ENCODE measurements around the gene SLC22A24.
"Not testable (repeated sequence)": the region's sequence is repeated elsewhere in the genome, so short reads cannot be mapped to it uniquely, and the experiment has no call there.

The SLC22A24 gene, protein sequence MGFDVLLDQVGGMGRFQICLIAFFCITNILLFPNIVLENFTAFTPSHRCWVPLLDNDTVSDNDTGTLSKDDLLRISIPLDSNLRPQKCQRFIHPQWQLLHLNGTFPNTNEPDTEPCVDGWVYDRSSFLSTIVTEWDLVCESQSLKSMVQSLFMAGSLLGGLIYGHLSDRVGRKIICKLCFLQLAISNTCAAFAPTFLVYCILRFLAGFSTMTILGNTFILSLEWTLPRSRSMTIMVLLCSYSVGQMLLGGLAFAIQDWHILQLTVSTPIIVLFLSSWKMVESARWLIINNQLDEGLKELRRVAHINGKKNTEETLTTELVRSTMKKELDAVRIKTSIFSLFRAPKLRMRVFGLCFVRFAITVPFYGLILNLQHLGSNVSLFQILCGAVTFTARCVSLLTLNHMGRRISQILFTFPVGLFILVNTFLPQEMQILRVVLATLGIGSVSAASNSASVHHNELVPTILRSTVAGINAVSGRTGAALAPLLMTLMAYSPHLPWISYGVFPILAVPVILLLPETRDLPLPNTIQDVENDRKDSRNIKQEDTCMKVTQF
- long read RNA-seq, donor 1: 0 reads
- long read RNA-seq, donor 2: 0 reads
- long read RNA-seq, donor 3: 0 reads
- long read RNA-seq, donor 4: 0 reads
- long read RNA-seq, donor 5: 0 reads
- long read RNA-seq, donor 6: 0 reads
- long read RNA-seq, donor 7: 0 reads
- long read RNA-seq, donor 8: 0 reads

DNA sequence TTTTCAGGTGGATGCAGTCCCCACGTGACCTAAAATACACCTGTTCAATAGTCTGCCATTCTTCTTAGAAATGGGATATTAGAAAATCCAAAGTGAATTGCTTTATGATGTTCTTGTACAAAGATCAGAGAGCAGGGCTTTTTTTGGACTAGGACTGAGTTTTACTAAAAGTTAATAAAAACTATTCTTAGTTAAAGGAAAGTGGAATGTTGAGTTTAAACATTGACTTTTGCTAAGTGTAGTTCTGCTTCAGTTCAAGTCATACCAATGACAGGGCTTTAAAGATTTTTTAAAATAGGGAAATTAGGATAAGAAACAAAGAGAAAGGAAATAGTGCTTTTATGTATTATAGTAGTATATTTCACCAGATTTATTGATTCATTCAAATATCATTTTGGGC is at the start of gene SLC22A24:
Gene SLC22A24, minus strand, starts transcription at position 101 of the 400 bp plus-strand sequence. CDS start 442 bp downstream, outside the sequence.
- no peak for DNase-seq

DNA sequence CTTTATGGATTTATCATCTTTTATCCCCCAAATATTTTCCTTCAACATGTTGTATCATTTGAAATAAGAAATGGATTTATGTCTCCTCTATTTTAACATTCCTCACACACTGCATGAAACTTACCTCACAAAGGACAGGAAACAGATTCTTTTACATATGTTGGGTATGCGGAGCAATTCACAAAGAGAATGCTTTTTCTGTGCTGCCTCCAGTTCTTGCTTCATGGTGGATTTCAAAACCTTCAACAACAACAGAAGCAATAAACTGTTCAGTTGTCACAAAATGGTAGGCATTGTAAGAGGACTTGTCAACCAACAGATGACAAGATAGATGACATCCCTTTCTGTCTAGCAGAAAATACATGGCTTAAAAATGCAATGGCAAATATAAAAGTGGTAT is 36.5 kb upstream of the SLC22A24 start:
- no peak for DNase-seq

DNA sequence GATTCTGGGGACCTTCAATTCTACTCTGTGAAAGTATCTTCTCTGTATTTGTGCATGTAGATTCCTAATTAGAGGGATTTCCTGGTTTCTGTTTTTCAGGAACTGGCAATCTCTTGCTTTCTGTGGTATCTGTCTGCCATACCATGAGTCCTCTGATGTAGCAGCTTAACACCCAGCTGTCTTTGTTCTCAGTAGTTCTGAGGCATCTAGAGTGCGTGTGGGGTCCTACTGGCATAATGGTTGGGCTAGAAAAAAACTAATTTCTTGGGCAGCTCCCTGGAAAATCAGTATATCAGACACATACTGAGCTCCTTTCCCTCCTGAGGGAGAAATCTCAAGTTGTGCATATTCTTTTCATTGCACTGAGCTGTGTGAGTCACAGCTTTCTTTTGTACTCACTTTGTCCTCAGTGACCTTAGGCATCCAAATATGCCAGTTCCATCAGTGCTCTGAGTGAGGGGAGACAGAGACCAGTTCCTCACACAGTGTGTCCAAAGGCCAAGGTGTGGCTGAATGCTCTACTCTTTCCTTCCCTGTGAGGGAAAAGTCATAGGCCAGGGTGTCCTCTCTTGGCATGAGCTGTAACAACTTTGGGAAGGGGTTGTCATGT is 35.5 kb upstream of the SLC22A24 start:
- no peak for DNase-seq

DNA sequence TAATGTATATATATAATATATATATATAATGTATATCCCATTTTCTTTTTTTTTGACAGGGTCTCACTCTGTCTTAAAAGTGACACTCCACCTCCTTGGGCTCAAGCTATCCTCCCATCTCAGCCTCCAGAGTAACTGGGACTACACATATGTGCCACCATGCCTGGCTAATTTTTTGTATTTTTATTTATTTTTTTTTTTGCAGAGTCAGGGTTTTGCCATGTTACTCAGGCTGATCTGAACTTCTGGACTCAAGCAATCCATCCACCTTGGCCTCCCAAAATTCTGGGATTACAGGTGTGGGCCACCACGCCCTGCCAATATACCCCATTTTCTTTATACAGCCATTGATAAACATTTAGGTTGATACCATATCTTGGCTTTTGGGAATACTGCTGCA is 33.9 kb upstream of the SLC22A24 start:
- DNase-seq: no peak

DNA sequence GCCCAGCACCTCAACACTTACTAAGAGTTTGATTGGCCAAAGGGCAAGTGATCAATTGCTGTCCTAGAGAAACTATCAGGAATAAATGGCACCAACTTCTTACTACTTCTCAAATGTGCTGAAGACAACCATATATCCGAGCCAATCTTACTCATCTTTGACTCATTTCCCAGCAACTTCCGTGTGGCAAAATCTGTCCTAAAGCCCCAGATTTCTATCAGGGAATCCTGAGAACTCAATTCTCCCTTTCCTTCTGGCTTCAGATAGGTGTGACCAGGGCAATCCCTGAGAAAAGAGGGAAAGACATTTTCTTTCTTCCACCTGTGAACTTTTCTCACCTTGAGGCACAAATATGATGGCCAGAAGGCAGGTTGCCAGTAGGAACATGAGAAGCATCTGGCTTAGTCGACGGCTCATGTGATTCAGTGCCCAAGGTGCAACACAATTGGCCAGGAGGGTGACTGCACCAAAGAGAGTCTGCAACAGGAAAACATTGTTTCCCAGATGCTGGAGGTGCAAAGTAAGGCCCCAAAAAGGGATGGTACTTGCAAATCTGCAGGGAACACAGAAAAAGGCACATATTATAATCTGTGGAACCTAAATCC is 21.8 kb upstream of the SLC22A24 start:
- DNase-seq: no peak

DNA sequence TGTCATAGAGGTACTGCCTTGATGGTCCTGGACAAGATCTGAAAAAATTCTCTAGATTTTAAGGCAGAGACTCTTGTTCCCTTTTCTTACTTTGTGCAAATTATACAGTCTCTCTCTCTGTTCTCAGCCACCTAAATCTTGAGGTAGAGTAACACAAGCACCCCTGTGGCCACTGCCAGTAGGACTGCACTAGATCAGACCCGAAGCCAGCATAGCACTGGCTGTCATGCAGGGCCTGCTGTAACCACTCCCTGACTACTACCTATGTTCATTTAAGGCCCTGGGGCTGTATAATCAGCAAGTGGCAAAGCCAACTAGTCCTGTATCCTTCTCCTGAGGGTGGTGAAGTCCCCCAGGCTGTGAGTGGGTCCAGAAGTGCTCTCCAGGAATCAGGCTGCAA is 11.8 kb upstream of the SLC22A24 start:
- no peak for DNase-seq

DNA sequence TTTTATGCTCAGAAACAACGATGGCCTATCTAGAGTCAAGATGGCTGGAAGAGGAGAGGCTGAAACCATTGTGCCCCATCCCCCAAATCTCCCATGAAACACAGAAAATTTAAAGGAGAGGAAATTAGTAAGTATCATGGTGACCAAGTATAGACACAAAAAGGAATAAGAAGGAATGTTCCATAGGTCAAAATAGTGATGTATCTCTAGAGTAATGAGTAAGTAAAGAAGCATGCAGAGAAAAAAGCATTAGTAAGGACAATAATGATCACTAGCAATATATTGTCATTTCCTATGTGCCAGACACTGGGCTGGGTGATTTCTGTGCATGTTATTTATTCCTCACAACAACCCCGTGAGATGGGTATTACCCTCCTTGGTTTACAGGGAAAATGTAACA is 2.6 kb upstream of the SLC22A24 start:
- DNase-seq: no peak

DNA sequence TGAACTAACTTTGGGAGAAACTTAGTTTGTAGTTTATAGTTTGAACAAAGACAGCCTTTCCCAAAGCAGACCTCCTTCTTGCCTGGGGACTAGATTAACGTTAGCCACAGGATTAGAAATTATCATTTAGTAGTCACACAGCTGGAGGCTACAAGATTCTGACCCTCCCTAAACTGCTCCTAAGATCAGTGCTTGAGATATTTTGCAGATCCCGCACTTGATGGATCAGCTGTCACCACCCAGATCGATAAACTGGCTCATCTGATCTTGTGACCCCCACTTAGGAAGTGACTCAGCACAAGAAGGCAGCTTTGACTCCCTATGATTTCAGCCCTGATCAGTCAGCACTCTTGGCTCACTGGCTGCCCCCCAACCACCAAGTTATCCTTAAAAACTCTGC is 1.6 kb downstream of the SLC22A24 start:
- no peak for DNase-seq

DNA sequence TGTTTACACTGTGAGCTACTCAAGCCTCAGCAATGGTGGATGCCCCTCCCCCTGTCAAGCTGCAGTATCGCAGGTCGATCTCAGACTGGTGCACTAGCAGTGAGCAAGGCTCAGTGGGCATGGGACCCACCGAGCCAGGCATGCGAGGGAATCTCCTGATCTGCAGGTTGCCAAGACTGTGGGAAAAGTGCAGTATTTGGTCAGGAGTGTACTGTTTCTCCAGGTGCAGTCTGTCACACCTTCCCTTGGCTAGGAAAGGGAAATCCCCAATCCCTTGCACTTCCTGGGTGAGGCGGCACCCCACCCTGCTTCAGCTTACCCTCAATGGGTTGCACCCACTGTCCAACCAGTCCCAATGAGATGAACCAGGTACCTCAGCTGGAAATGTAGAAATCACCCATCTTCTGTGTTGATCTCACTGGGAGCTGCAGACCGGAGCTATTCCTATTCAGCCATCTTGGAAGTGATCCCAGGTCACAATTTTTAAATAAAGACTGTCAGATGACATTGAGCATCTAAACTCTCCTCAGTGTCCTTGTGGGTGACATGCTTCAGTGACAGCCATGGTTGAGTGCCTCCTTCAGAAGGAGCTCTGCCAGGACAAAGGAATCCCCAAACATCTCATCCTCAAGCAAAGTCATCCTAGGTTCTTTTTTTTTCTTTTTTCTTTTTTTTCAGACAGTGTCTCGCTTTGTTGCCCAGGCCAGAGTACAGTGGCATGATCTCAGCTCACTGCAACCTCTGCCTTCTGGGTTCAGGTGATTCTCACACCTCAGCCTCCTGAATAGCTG is 10.8 kb downstream of the SLC22A24 start:
- DNase-seq: no peak

DNA sequence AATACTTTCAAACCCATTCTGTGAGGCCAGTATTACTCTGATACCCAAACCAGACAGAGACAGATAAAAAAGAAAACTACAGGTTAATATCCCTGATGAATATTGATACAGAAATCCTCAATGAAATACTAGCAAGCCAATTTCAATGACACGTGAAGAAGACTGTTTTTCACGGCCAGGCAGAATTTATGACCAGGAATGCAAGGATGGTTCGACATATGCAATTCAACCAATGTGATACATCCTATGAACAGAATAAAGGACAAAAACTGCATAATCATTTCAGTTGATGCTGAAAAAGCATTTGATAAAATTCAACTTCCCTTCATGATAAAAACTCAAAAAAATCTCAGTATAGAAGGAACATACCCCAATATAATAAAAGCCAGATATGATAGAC is 44.5 kb downstream of the SLC22A24 start:
- DNase-seq: no peak

DNA sequence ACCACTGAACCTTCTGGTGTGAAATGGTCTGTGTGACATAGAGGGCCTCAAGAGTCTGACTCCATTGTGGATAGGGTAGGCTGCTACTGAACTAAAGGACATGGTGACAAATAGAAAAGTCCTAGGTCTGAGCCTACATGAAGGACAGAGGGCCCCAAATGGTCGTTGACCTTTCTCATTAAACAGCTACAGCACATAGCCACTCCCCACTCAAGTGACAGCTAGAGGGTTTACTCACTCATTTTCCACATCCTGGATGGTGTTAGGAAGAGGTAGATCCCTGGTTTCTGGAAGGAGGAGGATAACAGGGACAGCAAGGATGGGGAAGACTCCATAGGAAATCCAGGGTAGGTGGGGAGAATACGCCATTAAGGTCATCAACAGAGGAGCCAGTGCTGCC is 63.3 kb downstream of the SLC22A24 start:
- no peak for DNase-seq

DNA sequence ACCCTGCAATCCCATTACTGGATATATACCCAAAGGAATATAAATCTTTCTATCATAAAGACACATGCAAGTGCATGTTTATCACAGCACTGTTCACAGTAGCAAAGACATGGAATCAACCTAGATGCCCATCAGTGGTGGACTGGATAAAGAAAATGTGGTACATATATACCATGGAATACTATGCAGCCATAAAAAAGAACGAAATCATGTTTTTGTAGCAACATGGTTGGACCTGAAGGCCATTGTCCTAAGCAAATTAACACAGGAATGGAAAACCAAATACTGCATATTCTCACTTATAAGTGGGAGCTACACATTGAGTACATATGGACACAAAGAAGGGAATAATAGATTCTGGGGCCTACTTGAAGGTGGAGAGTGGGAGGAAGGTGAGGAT is 97.8 kb downstream of the SLC22A24 start:
- DNase-seq: not testable (repeated sequence)

DNA sequence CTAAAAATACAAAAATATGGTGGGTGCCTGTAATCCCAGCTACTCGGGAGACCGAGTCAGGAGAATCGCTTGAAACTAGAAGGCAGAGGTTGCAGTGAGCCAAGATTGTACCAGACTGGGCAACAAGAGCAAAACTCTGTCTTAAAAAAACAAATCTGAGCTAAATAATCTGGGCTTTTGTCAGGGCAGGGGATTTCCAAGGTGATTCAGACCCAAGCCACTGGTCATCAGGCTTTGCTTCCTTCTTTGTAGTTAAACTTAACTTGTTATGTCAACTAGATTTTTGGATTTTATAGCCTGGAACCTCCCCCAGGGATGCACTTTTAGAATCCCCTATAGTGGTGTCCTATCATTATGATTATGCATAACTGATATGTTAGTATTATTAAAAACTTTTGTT is 101.4 kb downstream of the SLC22A24 start:
- no peak for DNase-seq

DNA sequence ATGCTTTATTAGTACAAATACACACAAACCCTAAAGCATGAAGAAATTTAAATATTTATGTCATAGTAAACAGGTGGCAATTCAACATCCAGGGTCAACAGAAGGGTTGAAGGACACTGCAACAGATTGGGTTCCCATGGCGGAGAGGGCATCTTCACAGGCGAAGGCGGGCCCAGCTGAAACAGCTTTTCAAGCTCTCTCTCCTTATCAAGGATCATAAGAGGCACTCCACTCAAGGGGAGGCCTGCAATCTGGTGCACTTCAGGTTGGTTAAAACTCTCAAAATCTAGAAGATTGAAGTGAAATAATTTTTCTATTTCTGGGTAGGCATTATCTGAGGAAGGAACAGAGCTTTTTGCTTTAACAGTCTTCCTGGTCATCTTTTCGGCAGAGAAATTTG is 111.6 kb downstream of the SLC22A24 start:
- no peak for DNase-seq

Measured in right kidney (tissue), 9 donors.